ENCODE measurements around the gene TMEM270. TPM values are rescaled to one million over a fixed set of nuclear protein-coding genes. Genes with fewer than 3 reads are reported as not detected.

Gene TMEM270
- total and polyA plus RNA-seq, 2 of the 8 experiments (the other 6 are each of a cell fraction or from before 2014, with no cell fraction given): 0.26 TPM; not detected in 1

DNA sequence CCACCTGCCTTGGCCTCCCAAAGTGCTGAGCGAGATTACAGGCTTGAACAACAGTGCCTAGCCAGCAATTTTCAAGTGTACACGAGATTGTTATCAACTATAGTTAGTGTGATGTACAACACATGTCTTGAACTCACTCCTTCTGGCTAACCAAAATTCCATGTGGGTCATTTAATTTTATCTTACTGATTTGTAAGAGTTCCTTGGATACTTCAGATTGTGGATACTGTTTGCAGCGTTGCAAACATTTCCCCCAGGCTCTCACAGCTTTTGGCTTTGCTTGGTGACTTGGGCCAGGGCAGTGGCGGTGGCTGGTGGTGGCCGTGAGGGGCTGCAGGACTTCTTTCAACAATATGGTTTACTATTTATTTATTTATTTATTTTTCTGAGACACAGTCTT is 8.5 kb upstream of the TMEM270 start:
- H3K79me1 ChIP-seq (ENCODE audit: low read depth, low read length): no peaks in the 10 kb centered on the region
- H3K79me2 ChIP-seq (ENCODE audit: control insufficient read depth in 1 of 2, insufficient read depth in 2 of 2, low read length in 2 of 2): no peaks in the 10 kb centered on the region
- H3K4me3 ChIP-seq (ENCODE audit: extremely low read depth in 1 of 4, insufficient read depth in 2 of 4, low read depth in 3 of 4, low read length in 4 of 4): no peak overlapping the region
- H3K4me1 ChIP-seq (replicated peaks in 1 of 4; ENCODE audit: control insufficient read depth in 3 of 4, insufficient read depth in 4 of 4, low read length in 3 of 4): 0 out of 7 replicates have a peak, but pooled peaks cover 0 to 2% (median 0%) of the 10 kb centered on the region in 4 experiments
- H2BK12ac ChIP-seq (ENCODE audit: low read depth, low read length): 0 out of 2 replicates have a peak overlapping the region, but pooled peaks have one; percentile 6
- H3K56ac ChIP-seq (replicated peaks; ENCODE audit: insufficient read length, low read depth, low read length): no peak overlapping the region
- no peak overlapping the region for H2AFZ ChIP-seq (ENCODE audit: low read length)
- no peak overlapping the region for H2AK5ac ChIP-seq (ENCODE audit: low read depth, low read length)
- WGBS, 2 experiments (ENCODE audit: extremely low coverage in 1 of 2, insufficient coverage in 1 of 2, insufficient read length in 1 of 2, insufficient replicate concordance in 2 of 2, low coverage in 1 of 2, low lambda C conversion rate in 2 of 2, missing lambda C conversion rate in 1 of 2): 90% methylated on average over 5 of the region's 5 CpGs; no CpG with 5 or more reads in 1 of the 2 experiments
- H2BK20ac ChIP-seq (ENCODE audit: low read length): no peak overlapping the region
- no peak for TF ChIP-seq CTBP2 (IDR thresholded peaks at IDR 0.05; ENCODE audit: borderline replicate concordance, insufficient read depth, insufficient read length, low read length)
- TF ChIP-seq TCF12 (IDR thresholded peaks at IDR 0.05; ENCODE audit: low read depth, low read length): no peak
- TF ChIP-seq, protein P1, sequence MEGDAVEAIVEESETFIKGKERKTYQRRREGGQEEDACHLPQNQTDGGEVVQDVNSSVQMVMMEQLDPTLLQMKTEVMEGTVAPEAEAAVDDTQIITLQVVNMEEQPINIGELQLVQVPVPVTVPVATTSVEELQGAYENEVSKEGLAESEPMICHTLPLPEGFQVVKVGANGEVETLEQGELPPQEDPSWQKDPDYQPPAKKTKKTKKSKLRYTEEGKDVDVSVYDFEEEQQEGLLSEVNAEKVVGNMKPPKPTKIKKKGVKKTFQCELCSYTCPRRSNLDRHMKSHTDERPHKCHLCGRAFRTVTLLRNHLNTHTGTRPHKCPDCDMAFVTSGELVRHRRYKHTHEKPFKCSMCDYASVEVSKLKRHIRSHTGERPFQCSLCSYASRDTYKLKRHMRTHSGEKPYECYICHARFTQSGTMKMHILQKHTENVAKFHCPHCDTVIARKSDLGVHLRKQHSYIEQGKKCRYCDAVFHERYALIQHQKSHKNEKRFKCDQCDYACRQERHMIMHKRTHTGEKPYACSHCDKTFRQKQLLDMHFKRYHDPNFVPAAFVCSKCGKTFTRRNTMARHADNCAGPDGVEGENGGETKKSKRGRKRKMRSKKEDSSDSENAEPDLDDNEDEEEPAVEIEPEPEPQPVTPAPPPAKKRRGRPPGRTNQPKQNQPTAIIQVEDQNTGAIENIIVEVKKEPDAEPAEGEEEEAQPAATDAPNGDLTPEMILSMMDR (IDR thresholded peaks at IDR 0.05; ENCODE audit: control extremely low read depth in 1 of 3, insufficient read depth in 1 of 3, low read depth in 1 of 3, low read length in 3 of 3): peak in 1 of 3 experiments; percentile 26; a peak in 2 of 4 replicates
- TF ChIP-seq RXRA (IDR thresholded peaks at IDR 0.05; ENCODE audit: insufficient read depth, low read depth, low read length): no peak
- peak; percentile 43 to 53 for TF ChIP-seq RAD21 (IDR thresholded peaks at IDR 0.05 in 1 of 2, conservative IDR thresholded peaks at IDR 0.05 in 1 of 2; ENCODE audit: low read depth in 2 of 2, low read length in 2 of 2)
- no peak for TF ChIP-seq TAF1 (IDR thresholded peaks at IDR 0.05; ENCODE audit: low read depth, low read length)
- TF ChIP-seq SIN3A (conservative IDR thresholded peaks at IDR 0.05 in 1 of 2, IDR thresholded peaks at IDR 0.05 in 1 of 2; ENCODE audit: low read depth in 1 of 2, low read length in 2 of 2): no peak
- H4K8ac ChIP-seq (ENCODE audit: extremely low read depth, insufficient read depth, low read length): no peak overlapping the region
- no peaks in the 10 kb centered on the region for H3K36me3 ChIP-seq (ENCODE audit: control insufficient read depth in 2 of 4, insufficient read depth in 4 of 4, low read length in 3 of 4)
- H2BK120ac ChIP-seq (replicated peaks; ENCODE audit: low read depth, low read length): no peak overlapping the region
- no peak overlapping the region for H2BK5ac ChIP-seq (ENCODE audit: low read depth, low read length)
- DNase-seq (ENCODE audit: low read depth in 1 of 2, low spot score in 2 of 2): no peak
- H4K5ac ChIP-seq (ENCODE audit: insufficient read length, low read depth, low read length): no peak overlapping the region
- H3K9me3 ChIP-seq (ENCODE audit: insufficient read depth in 2 of 2, low read depth in 1 of 2, low read length in 1 of 2): peaks cover 3 to 4% of the 10 kb centered on the region in 2 experiments; a peak in 2 of 4 replicates
- no peak overlapping the region for H2BK15ac ChIP-seq (ENCODE audit: low read length)
- CTCF ChIA-PET (ENCODE audit: partially characterized antibody): interaction anchor here (0.7 to 5.8 kb wide), 5 partner anchors 11 to 42 kb away, joined by 3 to 72 read pairs (median 18); partner anchors contain the start of gene METTL27
- peaks cover 0 to 3% (median 0%) of the 10 kb centered on the region in 4 experiments; a peak in 4 of 7 replicates for H3K27me3 ChIP-seq (replicated peaks in 1 of 4; ENCODE audit: control insufficient read depth in 3 of 4, extremely low read depth in 1 of 4, insufficient read depth in 3 of 4, low read length in 3 of 4)
- H4K20me1 ChIP-seq (replicated peaks in 1 of 2; ENCODE audit: control insufficient read depth in 1 of 2, insufficient read depth in 2 of 2, low read length in 2 of 2): no peaks in the 10 kb centered on the region
- H3K23ac ChIP-seq (ENCODE audit: insufficient read length): no peak overlapping the region
- H3K4me2 ChIP-seq (ENCODE audit: insufficient read depth in 1 of 2, low read depth in 2 of 2, low read length in 2 of 2): no peak overlapping the region
- POLR2A ChIA-PET (ENCODE audit: partially characterized antibody): interaction anchor here (0.6 to 5.6 kb wide), 4 partner anchors 19 to 109 kb away, joined by 3 to 28 read pairs (median 4); no protein-coding TSS in a partner anchor
- H3K9ac ChIP-seq (replicated peaks in 1 of 4; ENCODE audit: extremely low read depth in 1 of 4, low read depth in 3 of 4, low read length in 3 of 4): no peak overlapping the region
- H3K27ac ChIP-seq (ENCODE audit: low read depth, low read length): no peak overlapping the region
- no peak overlapping the region for H4K91ac ChIP-seq (replicated peaks; ENCODE audit: insufficient read length, low read length)
- H3K23me2 ChIP-seq (ENCODE audit: low read depth, low read length): no peaks in the 10 kb centered on the region
- no peak for FAIRE-seq
- no peak overlapping the region for H3K4ac ChIP-seq (replicated peaks; ENCODE audit: insufficient read length, low read depth, low read length)
- H3K14ac ChIP-seq (ENCODE audit: insufficient read length): no peak overlapping the region
- H3K18ac ChIP-seq (ENCODE audit: extremely low read depth, low read length): no peak overlapping the region
